ENCODE measurements around the gene ASTN1. TPM values are rescaled to one million over a fixed set of nuclear protein-coding genes. Genes with fewer than 3 reads are reported as not detected.

The ASTN1 gene
- total RNA-seq, 1 experiment from 2014 or later, result 0.05 TPM

GRCh38 chr1:176866011-176866714 is 298.3 kb downstream of the ASTN1 start:
- no TSS peak for BruUV-seq (replicated peaks)
- H3K9me3 ChIP-seq (ENCODE audit: control insufficient read depth, insufficient read depth, low read depth, low read length), result no peaks in the 10 kb centered on the region
- TF ChIP-seq, protein P1, sequence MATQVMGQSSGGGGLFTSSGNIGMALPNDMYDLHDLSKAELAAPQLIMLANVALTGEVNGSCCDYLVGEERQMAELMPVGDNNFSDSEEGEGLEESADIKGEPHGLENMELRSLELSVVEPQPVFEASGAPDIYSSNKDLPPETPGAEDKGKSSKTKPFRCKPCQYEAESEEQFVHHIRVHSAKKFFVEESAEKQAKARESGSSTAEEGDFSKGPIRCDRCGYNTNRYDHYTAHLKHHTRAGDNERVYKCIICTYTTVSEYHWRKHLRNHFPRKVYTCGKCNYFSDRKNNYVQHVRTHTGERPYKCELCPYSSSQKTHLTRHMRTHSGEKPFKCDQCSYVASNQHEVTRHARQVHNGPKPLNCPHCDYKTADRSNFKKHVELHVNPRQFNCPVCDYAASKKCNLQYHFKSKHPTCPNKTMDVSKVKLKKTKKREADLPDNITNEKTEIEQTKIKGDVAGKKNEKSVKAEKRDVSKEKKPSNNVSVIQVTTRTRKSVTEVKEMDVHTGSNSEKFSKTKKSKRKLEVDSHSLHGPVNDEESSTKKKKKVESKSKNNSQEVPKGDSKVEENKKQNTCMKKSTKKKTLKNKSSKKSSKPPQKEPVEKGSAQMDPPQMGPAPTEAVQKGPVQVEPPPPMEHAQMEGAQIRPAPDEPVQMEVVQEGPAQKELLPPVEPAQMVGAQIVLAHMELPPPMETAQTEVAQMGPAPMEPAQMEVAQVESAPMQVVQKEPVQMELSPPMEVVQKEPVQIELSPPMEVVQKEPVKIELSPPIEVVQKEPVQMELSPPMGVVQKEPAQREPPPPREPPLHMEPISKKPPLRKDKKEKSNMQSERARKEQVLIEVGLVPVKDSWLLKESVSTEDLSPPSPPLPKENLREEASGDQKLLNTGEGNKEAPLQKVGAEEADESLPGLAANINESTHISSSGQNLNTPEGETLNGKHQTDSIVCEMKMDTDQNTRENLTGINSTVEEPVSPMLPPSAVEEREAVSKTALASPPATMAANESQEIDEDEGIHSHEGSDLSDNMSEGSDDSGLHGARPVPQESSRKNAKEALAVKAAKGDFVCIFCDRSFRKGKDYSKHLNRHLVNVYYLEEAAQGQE (IDR thresholded peaks at IDR 0.05; ENCODE audit: insufficient read depth in 1 of 2, low read depth in 2 of 2, low read length in 1 of 2), result no peak
- TF ChIP-seq CTCF (IDR thresholded peaks at IDR 0.05) (no peak), TCF7L2 (IDR thresholded peaks at IDR 0.05; ENCODE audit: low read depth, low read length) (no peak), POLR2AphosphoS5 (IDR thresholded peaks at IDR 0.05; ENCODE audit: low read depth, low read length) (no peak)
- POLR2A ChIA-PET, result no interaction called here
- ATAC-seq (no peak), DNase-seq (ENCODE audit: low read depth, low spot score) (no peak)
- no peaks in the 10 kb centered on the region; the same call in 1 of the 2 replicates for H3K27me3 ChIP-seq (ENCODE audit: control insufficient read depth, insufficient read depth, low read length)
- in situ Hi-C loops (cut with HindIII; ENCODE audit: low pct_unique_long_range_greater_than_20kb, low sequenced_read_pairs) (no loop called here), intact Hi-C loops (cut with micrococcal nuclease; ENCODE audit: unreplicated experiment) (no loop called here)
- no peak overlapping the region for H3K27ac ChIP-seq (ENCODE audit: low read length)
- no peaks in the 10 kb centered on the region for H3K36me3 ChIP-seq (ENCODE audit: control insufficient read depth, insufficient read depth, low read length)
- no peaks in the 10 kb centered on the region for H3K4me1 ChIP-seq (ENCODE audit: control insufficient read depth, insufficient read depth, low read length)
- H3K4me3 ChIP-seq (ENCODE audit: low read depth in 2 of 2, low read length in 2 of 2), result no peak overlapping the region
- CTCF ChIA-PET, result no interaction called here

DNA sequence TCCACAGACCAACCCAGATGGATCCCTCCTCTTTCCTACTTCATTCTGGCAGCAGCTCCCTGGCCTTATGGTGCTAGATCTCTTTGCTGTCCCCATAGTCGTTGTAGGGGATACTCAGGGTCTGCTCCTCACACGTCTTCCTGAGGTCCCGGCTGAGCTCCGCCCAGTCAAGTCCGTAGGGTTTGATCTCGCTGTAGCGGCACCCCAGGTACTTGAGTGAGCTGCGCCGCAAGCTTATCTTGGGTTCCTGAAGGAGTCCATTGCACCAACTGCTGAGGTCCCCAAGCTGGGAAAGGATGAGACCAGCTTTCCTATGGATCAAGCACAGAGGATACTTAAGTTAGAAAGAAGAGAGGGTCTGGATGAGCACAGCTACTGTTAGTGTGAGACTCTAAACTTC is 300.3 kb downstream of the ASTN1 start:
- ATAC-seq (no peak), DNase-seq (ENCODE audit: low read depth, low spot score) (no peak)
- H3K4me1 ChIP-seq (ENCODE audit: control insufficient read depth, insufficient read depth, low read length), result no peaks in the 10 kb centered on the region
- H3K9me3 ChIP-seq (ENCODE audit: control insufficient read depth, insufficient read depth, low read depth, low read length), result no peaks in the 10 kb centered on the region
- ChIA-PET POLR2A (no interaction called here), CTCF (no interaction called here)
- TF ChIP-seq POLR2AphosphoS5 (IDR thresholded peaks at IDR 0.05; ENCODE audit: low read depth, low read length), result no peak
- TF ChIP-seq, protein P1 (IDR thresholded peaks at IDR 0.05; ENCODE audit: insufficient read depth in 1 of 2, low read depth in 2 of 2, low read length in 1 of 2), result no peak
- no peaks in the 10 kb centered on the region; the same call in 1 of the 2 replicates for H3K27me3 ChIP-seq (ENCODE audit: control insufficient read depth, insufficient read depth, low read length)
- H3K27ac ChIP-seq (ENCODE audit: low read length), result no peak overlapping the region
- intact Hi-C loops (cut with micrococcal nuclease; ENCODE audit: unreplicated experiment) (no loop called here), in situ Hi-C loops (cut with HindIII; ENCODE audit: low pct_unique_long_range_greater_than_20kb, low sequenced_read_pairs) (no loop called here)
- no peaks in the 10 kb centered on the region for H3K36me3 ChIP-seq (ENCODE audit: control insufficient read depth, insufficient read depth, low read length)
- no TSS peak for BruUV-seq (replicated peaks)
- no peak overlapping the region for H3K4me3 ChIP-seq (ENCODE audit: low read depth in 2 of 2, low read length in 2 of 2)

Data from Panc1 (cell line).